Breast epithelium (tissue), 4 donors: ENCODE results near the gene TMEM207. TPM values are rescaled to one million over a fixed set of nuclear protein-coding genes. Genes with fewer than 3 reads are reported as not detected.

Source experiments
- DNase-seq, 2 donors: peaks; one replicate each; pipeline ENCODE4 v3.0.0-alpha.2; 2019; ENCODE audit warnings: low spot score in 2 of 2
- H3K27ac ChIP-seq, 2 donors: fragments of 200-600 bp; sonication (generic) in 1 of 2; one replicate each; pipeline ENCODE4 v1.5.1; 2016 to 2019; ENCODE audit warnings: mild to moderate bottlenecking in 1 of 2
- H3K27me3 ChIP-seq, 2 donors: fragments of 200-600 bp; sonication (generic) in 1 of 2; one replicate each; pipeline versions ENCODE4 v1.5.1 to v1.6.0; 2017 to 2019; ENCODE audit warnings: control low read depth in 1 of 2, mild to moderate bottlenecking in 1 of 2
- H3K36me3 ChIP-seq: fragments of 200-600 bp; one replicate; pipeline ENCODE4 v1.5.1; 2019
- H3K4me1 ChIP-seq, 2 donors: fragments of 200-600 bp; sonication (generic); one replicate each; pipeline ENCODE4 v1.5.1; 2016 to 2019; ENCODE audit warnings: control low read depth in 1 of 2
- H3K4me3 ChIP-seq, 3 donors: fragments of 200-600 bp; sonication (generic); 1 replicate in 2 of 3; 2 replicates in 1 of 3; pipeline ENCODE4 v1.5.1; 2016 to 2019; ENCODE audit warnings: mild to moderate bottlenecking in 3 of 3, moderate library complexity in 2 of 3
- H3K9me3 ChIP-seq, 2 donors: fragments of 200-600 bp; sonication (generic) in 1 of 2; one replicate each; pipeline ENCODE4 v1.5.1; 2016 to 2019; ENCODE audit warnings: control low read depth in 1 of 2
- POLR2A ChIP-seq: fragments of 450-650 bp; IDR thresholded peaks from one replicate; pipeline ENCODE4 v1.6.1; 2016; ENCODE audit warnings: antibody characterized with exemption, mild to moderate bottlenecking, moderate library complexity
- POLR2AphosphoS5 ChIP-seq, 3 donors: sonication (generic); formaldehyde crosslinking; IDR thresholded peaks; one replicate each; pipeline ENCODE4 v1.6.1; 2017; ENCODE audit warnings: antibody characterized with exemption in 3 of 3
- intact Hi-C: fragments of 100-400 bp; cut with DNase I; formaldehyde crosslinking; loops from one replicate; pipeline ENCODE4 v1.15.1; 2023; ENCODE audit warnings: low total_unique reads
- total RNA-seq, 3 donors: library from RNA; depleted of rRNA; stranded (reverse); fragments of >200 nt; gene quantifications; one replicate each; pipeline ENCODE4 v1.1.0, GENCODE V29; 2016
- TF ChIP-seq, protein P1 (sequence below), 3 donors: fragments of 450-650 bp; IDR thresholded peaks; one replicate each; pipeline ENCODE4 v1.5.1; 2016 to 2017; ENCODE audit warnings: antibody characterized with exemption in 3 of 3, mild to moderate bottlenecking in 3 of 3, moderate library complexity in 3 of 3

Gene TMEM207
- total RNA-seq, 3 donors from 2014 or later = not detected

DNA sequence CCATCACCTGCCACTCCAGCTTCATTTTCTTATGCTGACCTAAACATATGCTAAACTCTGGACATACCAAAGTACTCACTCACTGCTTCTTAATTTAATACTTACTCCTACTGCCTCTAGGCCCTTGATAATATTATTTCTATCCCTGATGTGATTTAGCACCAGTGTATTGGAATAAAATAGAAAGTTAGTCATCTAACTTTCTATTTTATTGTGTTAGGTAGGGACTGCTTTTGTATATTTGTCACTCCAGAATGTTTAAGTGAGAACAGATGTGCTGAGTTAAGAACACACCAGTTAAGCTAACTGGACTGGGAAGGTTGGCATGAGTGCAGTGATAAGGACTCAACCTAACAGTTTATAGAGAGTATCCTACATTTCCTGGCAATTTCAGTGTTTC is 68.3 kb downstream of the TMEM207 start:
- Histone ChIP-seq H3K9me3 (no peaks in the 10 kb centered on the region), H3K4me3 (no peak overlapping the region), H3K27ac (no peak overlapping the region), H3K27me3 (no peaks in the 10 kb centered on the region), H3K36me3 (no peaks in the 10 kb centered on the region), H3K4me1 (no peaks in the 10 kb centered on the region)
- intact Hi-C loops = no loop called here
- TF ChIP-seq, protein P1, sequence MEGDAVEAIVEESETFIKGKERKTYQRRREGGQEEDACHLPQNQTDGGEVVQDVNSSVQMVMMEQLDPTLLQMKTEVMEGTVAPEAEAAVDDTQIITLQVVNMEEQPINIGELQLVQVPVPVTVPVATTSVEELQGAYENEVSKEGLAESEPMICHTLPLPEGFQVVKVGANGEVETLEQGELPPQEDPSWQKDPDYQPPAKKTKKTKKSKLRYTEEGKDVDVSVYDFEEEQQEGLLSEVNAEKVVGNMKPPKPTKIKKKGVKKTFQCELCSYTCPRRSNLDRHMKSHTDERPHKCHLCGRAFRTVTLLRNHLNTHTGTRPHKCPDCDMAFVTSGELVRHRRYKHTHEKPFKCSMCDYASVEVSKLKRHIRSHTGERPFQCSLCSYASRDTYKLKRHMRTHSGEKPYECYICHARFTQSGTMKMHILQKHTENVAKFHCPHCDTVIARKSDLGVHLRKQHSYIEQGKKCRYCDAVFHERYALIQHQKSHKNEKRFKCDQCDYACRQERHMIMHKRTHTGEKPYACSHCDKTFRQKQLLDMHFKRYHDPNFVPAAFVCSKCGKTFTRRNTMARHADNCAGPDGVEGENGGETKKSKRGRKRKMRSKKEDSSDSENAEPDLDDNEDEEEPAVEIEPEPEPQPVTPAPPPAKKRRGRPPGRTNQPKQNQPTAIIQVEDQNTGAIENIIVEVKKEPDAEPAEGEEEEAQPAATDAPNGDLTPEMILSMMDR (IDR thresholded peaks at IDR 0.05) = no peak
- TF ChIP-seq POLR2A = no peak
- TF ChIP-seq POLR2AphosphoS5 (IDR thresholded peaks at IDR 0.05) = no peak
- DNase-seq = no peak

DNA sequence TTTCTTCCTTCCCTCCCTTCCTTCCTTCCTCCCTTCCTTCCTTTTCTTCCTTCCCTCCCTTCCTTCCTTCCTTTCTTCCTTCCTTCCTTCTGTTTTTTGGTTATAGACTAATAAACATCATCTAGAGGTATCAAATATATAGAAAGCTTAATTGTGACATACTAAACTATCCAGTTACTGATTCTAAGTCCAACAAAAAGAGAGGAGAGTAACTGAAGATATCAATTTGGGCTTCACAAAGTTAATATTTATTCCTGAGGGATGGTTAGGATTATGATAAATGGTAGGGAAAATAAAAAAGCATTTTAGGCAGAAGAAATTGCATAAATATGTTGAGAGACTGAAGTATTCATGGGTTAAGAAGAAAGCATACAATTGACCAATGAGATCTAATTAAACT is 69.5 kb downstream of the TMEM207 start:
- Histone ChIP-seq H3K27ac (no peak overlapping the region), H3K27me3 (no peaks in the 10 kb centered on the region), H3K4me1 (no peaks in the 10 kb centered on the region), H3K36me3 (no peaks in the 10 kb centered on the region), H3K9me3 (no peaks in the 10 kb centered on the region), H3K4me3 (no peak overlapping the region)
- intact Hi-C loops = no loop called here
- no peak for DNase-seq
- TF ChIP-seq, protein P1 (IDR thresholded peaks at IDR 0.05) = no peak
- no peak for TF ChIP-seq POLR2AphosphoS5 (IDR thresholded peaks at IDR 0.05)
- no peak for TF ChIP-seq POLR2A

Other genes with a start within 250 kb of the TMEM207 start
- 10 to 100 TPM in 1 of 3 donors, 1 to 10 TPM in 1, under 1 TPM in 1; 0.80 to 51.8 (median 2.9) TPM for gene CLDN1, start 127.5 kb downstream of the TMEM207 start, total RNA-seq
- gene CLDN16, start 61.7 kb downstream of the TMEM207 start, total RNA-seq = under 1 TPM in 1 of 3 donors, not detected in 2; 0.29 TPM
- 10 to 100 TPM; 11.8 to 15.4 (median 13.1) TPM for gene IL1RAP, start 64.2 kb upstream of the TMEM207 start, total RNA-seq